A673 (cell line): Measurements from ENCODE around the gene FAM169A.

ENCODE experiments used
- CTCF ChIP-seq: fragments of 300-800, 200-600 bp; sonication (generic); conservative IDR thresholded peaks from 2 replicates; pipeline ENCODE4 v1.5.1; 2017; ENCODE audit warnings: low read depth, mild to moderate bottlenecking, antibody characterized with exemption, low read length, moderate library complexity, mixed read lengths
- EZH2 ChIP-seq: fragments of 200-600 bp; sonication (generic); IDR thresholded peaks from 2 replicates; pipeline ENCODE4 v1.6.1; 2017; ENCODE audit warnings: borderline replicate concordance, low read depth, mild to moderate bottlenecking, mixed read lengths, antibody characterized with exemption, low read length; ENCODE audit not compliant: poor library complexity, severe bottlenecking

GRCh38 chr5:74877624-74878304 lies 11.6 kb upstream of the FAM169A start:
- TF ChIP-seq CTCF (no peak), EZH2 (no peak)
